Stimulated activated CD8-positive, alpha-beta memory T cell treated with anti-CD3 and anti-CD28 coated beads, Interleukin-15, amount 100 ng/mL, for 24 hours (primary cell): ENCODE results near the gene SEBOX.
A peak's percentile ranks its signal among the peaks of the same experiment; 100 is the strongest.

Experiments
- DNase-seq: peaks from one replicate; pipeline ENCODE4 v3.0.0-alpha.2; 2020; ENCODE audit warnings: low read depth

The SEBOX gene

DNA sequence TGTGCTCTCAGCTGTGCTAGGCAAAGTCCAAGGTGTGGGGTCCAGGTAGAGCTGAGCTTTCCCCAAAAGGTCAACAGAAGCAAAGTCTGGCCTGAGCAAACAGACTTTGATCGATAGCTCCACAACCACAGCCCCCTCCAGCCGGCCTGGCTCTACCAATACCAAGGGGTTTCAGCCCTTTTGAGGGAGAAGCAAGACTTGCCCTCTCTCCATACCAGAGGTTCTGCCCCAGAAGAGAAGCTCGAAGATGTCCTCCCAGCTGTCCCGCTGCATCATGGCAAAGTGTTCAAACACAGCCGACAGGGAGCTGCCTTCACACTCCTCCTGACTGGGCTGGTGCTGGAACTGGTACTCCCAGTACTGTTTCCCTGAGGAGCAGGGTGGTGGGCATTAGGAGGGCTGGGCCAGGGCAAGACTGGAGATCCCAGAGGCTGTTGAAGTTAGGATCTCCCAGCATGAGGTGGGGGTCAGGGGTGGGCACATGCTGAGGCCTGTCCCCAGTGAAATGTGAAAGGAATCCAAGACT, 3.4 kb upstream of the SEBOX start:
- DNase-seq = no peak

- DNase-seq = no peak
Observed at GRCh38 chr17:28367641-28368305, 2.8 kb upstream of the SEBOX start.

- DNase-seq = no peak
Observed at GRCh38 chr17:28366605-28367004, 1.6 kb upstream of the SEBOX start.

DNA sequence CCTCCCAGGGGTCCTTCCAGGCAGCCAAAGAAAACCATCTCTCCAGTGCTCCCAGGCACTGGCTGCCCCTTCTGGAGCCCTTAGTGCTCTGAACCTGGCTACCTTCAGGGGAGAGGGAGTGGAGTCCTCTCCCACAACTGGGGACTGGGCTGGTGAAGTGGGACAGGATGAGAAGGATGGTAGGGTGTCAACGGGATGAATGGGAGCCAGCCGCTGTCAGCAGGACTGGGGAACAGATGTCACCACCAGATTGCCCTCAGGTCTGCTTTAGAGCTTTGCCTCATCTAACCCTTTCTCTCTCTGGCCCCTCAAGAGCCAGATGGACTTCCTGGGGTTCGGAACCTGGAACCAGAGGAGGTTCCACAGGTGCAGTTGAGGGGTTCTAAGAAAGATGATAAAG, 488 bp upstream of the SEBOX start:
- DNase-seq = no peak

GRCh38 chr17:28363776-28364650, 986 bp downstream of the SEBOX start:
- DNase-seq = no peak

DNA sequence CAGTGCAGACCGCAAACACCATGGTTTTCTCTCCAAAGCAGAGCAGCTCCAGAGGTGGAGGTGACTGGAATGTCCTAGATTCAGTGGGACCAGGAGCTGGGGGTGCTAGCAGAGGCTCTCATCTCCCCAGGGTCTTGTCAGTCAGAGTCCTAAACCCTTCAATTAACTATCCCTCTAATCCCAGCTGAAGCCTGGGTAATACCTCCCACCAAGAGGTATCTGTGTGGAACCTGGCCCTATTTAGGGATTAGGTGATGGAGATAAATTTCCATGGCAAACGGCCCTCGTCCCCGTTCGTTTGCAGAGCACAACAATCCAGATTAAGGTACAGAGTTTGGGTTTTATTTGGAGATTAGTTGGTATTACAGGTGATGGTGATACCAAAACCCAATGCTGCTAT, 1.8 kb downstream of the SEBOX start:
- DNase-seq = no peak

- DNase-seq = no peak
Observed at GRCh38 chr17:28357901-28358197, 7.2 kb downstream of the SEBOX start.

GRCh38 chr17:28357061-28357900, 7.7 kb downstream of the SEBOX start, which contains the start of gene POLDIP2:
Gene POLDIP2 (minus strand): TSS chr17:28357527. CDS start chr17:28357448, 79 bp downstream.
- DNase-seq = peak; percentile 96

- DNase-seq = no peak
Observed at GRCh38 chr17:28350271-28350670, 14.7 kb downstream of the SEBOX start.

DNA sequence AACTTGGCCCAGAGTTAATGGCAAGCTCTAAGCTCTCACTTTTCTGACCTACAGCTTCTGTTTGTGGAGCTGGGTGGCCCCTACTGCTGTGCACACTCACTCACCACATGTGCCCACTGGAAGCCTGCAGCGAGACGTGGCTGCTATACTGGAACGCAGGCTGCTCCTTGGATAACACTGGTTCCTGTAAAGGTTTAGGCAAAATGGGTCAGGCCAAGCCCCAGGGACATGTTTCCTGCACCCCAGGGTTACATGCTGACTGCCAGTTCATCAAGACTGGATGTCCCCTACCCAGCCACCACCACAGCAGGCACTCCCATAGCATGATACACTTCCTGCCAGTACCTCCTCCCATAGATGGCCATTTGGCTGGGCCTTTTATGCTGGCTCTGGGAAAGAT, 16.0 kb downstream of the SEBOX start:
- DNase-seq = no peak

GRCh38 chr17:28347261-28347891, 17.6 kb downstream of the SEBOX start:
- DNase-seq = no peak

GRCh38 chr17:28346746-28347246, 18.2 kb downstream of the SEBOX start:
- DNase-seq = no peak

DNA sequence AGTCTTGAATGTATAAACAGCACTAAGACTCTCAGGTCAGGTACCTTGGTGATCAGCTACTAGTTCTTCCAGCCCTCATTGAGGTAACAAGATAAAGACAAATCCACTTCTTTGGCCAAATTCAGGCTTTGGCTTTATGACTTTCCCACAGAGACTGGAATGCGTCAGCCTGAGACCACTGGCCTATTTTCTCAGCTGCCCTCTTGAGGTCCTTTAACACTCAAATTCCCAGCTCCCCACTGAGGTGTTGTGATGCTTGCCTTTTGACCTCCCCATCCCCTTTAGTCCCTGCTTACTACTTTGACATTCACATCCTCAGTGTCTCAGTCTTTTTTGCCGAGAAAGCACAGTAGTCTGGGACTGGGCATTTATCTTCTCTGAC, 18.8 kb downstream of the SEBOX start:
- no peak for DNase-seq

DNA sequence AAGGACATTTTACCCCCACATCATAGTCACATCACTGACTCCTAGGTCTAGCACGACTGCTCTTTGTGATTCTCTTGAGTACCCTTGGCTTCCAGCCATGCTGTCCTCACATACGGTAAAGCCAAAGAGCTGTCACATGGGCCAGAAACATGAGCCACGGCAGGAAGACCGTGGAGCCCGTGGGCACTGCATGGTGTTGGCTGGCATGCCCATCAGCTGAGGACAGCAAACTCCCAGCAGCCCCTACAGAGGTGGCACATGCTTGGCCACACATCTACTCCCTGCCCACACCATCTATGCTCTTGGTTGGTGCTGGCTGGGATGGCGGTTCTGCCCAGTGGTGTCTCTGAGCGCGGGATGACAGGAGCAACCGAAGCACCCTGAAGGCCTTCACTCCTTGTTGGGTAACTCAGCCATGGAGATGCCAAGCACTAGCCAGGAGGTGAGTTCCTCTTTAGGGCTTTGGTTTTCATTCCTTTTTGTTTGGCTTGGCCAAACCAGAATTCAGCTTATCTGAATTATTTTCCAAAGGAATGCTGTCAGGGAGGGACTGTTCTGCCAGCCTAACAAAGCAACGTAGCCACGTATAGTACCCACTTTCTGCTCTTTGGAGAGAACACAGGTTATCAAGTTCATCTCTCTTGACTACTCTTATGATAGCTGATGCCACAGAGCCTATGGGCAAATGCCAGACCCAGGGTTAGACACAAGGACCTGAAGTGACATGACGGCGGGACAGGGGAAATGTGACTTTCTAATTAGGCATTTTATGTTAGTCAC, 19.4 kb downstream of the SEBOX start:
- DNase-seq = no peak

GRCh38 chr17:28344435-28344901, 20.5 kb downstream of the SEBOX start:
- DNase-seq = no peak

- DNase-seq = no peak
Observed at GRCh38 chr17:28344011-28344410, 21.0 kb downstream of the SEBOX start.

GRCh38 chr17:28343491-28343932, 21.5 kb downstream of the SEBOX start:
- DNase-seq = no peak

GRCh38 chr17:28342313-28342712, 22.7 kb downstream of the SEBOX start:
- no peak for DNase-seq

GRCh38 chr17:28341516-28341915, 23.5 kb downstream of the SEBOX start:
- DNase-seq = no peak

- no peak for DNase-seq
Observed at GRCh38 chr17:28340374-28340773, 24.6 kb downstream of the SEBOX start.

DNA sequence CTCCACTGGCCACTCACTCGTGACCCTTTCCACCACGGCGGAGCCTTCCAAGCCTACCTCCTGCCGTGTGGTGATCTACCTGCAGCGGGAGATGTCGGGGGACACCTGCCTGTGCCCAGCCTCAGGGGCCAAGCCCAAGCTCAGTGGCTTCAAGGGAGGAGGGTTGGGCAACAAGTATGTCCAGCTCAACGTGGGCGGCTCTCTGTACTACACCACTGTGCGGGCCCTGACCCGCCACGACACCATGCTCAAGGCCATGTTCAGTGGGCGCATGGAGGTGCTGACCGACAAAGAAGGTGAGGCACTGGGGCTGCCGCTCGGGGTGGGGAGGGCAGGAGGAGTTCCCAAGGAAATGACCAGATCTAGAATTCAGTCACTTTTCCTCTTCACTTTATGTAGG, 25.6 kb downstream of the SEBOX start:
- no peak for DNase-seq
